HG03175 (cell line): Measurements from ENCODE around the gene RNU6-9.
A peak's percentile ranks its signal among the peaks of the same experiment; 100 is the strongest.
"Not testable (repeated sequence)": the region's sequence is repeated elsewhere in the genome, so short reads cannot be mapped to it uniquely, and the experiment has no call there.

ENCODE experiments used
- ATAC-seq: cut with Tn5 transposase; IDR thresholded peaks from one replicate; pipeline ENCODE4 v1.9.1; 2021; ENCODE audit warnings: mild to moderate bottlenecking, moderate library complexity; ENCODE audit not compliant: unreplicated experiment

RNU6-9 gene

DNA sequence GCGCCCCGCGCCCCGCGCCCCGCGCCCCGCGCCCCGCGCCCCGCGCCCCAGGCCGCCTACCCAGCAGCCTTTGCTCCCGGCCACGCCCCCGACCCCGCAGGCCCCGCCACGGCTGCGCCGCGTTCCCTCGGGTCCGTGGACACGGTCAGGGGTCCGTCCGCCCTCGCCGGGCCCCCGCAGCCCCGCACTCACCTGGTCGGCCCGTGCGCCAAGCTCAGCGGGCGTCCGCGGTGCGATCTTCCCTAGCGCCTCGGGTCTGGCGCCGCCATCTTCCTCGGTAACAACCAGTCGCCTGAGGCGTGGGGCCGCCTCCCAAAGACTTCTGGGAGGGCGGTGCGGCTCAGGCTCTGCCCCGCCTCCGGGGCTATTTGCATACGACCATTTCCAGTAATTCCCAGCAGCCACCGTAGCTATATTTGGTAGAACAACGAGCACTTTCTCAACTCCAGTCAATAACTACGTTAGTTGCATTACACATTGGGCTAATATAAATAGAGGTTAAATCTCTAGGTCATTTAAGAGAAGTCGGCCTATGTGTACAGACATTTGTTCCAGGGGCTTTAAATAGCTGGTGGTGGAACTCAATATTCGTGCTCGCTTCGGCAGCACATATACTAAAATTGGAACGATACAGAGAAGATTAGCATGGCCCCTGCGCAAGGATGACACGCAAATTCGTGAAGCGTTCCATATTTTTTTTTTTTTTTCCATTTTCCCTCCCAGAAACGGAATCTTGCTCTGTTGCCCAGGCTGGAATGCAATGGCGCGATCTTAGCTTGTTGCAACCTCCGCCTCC, at the start of gene RNU6-9, which contains the start of gene MED16:
Gene RNU6-9 (plus strand): TSS at position 591 of the 796 bp plus-strand sequence.
Gene MED16 (minus strand): TSS at position 294 of the 796 bp plus-strand sequence. CDS start 2,056 bp downstream, outside the sequence.
- ATAC-seq, result peak; percentile 79

DNA sequence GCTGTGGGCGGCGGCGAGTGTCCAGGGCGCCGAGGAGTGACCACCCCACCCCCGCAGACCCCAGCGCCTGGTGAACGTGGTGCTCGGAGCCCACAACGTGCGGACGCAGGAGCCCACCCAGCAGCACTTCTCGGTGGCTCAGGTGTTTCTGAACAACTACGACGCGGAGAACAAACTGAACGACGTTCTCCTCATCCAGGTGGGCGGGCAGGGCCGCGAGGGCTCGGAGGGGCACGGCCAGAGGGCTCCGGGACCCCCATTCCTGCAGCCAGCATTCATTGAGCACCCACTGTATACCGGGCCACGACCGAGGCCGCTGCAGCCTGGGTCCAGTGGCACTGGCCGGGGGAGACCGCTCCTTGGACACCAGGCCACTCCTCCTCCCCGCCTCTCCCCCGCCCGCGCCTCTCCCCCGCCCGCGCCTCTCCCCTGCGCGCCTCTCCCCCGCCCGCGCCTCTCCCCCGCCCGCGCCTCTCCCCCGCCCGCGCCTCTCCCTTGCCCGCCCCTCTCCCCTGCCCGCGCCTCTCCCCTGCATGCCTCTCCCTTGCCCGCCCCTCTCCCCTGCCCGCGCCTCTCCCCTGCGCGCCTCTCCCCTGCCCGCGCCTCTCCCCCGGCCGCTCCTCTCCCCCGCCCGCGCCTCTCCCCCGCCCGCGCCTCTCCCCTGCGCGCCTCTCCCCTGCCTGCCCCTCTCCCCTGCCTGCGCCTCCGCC, 49.3 kb upstream of the RNU6-9 start:
- ATAC-seq, result no peak

DNA sequence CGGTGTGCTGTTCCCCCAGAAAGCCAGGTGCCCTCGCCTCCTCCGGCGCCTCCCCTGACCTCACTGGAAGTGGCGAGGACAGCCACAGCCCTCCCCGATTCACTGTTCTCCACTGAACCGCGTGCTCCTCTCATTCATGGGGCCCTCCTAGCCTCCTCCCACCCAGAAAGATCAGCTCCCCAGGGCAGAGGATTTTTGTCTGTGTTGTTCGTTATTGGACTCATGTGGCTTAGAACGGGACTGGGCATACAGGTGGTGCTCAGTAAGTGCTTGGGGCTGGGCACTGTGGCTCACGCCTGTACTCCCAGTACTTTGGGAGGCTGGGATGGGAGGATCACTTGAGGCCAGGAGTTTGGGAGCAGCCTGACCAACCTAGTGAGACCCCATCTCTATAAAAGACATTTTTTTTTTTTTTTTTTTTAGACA, 48.7 kb upstream of the RNU6-9 start:
- no peak for ATAC-seq

DNA sequence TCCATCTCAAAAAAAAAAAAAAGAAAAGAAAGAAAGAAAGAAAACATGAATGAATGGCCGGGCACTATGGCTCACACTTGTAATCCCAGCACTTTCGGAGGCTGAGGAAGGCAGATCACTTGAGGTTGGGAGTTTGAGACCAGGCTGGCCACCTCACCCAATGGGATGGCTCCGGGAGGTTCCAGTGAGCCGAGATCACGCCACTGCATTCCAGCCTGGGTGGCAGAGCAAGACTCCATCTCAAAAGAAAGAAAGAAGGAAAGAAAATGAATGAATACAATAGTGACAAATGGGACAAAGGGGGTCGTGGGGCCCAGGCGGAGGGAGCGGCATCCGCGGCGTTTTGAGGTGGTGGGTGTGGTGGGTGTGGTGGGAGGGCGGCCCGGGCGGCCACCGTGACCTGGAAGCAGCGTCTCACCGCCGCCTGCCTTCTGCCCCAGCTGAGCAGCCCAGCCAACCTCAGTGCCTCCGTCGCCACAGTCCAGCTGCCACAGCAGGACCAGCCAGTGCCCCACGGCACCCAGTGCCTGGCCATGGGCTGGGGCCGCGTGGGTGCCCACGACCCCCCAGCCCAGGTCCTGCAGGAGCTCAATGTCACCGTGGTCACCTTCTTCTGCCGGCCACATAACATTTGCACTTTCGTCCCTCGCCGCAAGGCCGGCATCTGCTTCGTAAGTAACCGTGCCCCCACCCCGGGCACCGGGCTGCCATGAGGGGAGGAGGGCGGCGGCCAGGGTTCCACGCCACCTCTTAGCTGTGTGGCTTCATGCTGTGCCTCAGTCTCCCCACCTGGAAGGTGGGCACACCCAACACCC, 47.4 kb upstream of the RNU6-9 start:
- ATAC-seq, result no peak

GRCh38 chr19:848386-848921, 44.8 kb upstream of the RNU6-9 start:
- no peak for ATAC-seq

DNA sequence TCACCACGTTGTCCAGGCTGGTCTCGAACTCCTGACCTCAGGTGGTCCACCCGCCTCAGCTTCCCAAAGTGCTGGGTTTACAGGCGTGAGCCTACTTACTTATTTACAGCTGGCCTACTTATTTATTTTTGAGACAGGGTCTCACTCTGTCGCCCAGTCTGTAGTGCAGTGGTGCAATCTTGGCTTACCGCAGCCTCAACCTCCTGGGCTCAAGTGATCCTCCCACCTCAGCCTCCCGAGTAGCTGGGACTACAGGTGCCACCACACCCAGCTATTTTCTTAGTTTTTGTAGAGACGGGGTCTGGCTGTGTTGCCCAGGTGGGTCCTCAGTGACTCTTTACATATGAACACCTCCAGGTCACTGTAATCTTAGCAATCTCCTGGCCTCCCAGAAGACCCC, 44.1 kb upstream of the RNU6-9 start:
- not testable (repeated sequence) for ATAC-seq

- no peak for ATAC-seq
These were observed 42.9 kb upstream of the RNU6-9 start for GRCh38 chr19:850221-850978.

DNA sequence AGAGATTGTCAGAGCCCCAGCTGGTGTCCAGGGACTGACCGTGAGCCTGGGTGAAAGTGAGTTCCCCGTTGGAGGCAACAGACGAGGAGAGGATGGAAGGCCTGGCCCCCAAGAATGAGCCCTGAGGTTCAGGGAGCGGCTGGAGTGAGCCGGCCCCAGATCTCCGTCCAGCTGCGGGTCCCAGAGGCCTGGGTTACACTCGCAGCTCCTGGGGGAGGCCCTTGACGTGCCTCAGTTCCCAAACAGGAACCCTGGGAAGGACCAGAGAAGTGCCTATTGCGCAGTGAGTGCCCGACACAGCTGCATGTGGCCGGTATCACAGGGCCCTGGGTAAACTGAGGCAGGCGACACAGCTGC, 42.3 kb upstream of the RNU6-9 start:
- ATAC-seq, result no peak

DNA sequence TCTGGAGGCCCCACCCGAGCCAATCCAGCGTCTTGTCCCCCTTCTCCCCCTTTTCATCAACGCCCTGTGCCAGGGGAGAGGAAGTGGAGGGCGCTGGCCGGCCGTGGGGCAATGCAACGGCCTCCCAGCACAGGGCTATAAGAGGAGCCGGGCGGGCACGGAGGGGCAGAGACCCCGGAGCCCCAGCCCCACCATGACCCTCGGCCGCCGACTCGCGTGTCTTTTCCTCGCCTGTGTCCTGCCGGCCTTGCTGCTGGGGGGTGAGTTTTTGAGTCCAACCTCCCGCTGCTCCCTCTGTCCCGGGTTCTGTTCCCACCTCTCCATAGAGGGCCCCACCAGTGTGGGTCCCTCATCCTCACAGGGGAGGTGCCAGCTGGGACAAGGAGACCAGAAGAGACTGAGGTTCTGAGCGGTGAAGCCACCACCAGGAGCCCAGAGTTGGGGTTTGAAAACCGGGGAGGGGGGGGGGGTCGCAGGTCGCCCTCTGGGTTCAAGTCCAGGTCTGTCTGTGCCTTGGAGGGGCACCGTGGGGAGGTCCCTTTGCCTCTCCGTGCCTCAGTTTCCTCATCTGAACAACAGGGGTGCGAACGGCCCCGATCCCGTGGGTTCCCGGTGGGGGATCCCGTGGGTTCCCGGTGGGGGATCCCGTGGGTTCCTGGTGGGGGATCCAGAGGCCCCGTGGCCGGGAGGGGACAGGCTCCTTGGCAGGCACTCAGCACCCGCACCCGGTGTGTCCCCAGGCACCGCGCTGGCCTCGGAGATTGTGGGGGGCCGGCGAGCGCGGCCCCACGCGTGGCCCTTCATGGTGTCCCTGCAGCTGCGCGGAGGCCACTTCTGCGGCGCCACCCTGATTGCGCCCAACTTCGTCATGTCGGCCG, 40.9 kb upstream of the RNU6-9 start, which contains the start of gene ELANE:
Gene ELANE (plus strand): TSS at position 168 of the 878 bp plus-strand sequence. CDS start 26 bp downstream, at position 194.
- ATAC-seq, result no peak

DNA sequence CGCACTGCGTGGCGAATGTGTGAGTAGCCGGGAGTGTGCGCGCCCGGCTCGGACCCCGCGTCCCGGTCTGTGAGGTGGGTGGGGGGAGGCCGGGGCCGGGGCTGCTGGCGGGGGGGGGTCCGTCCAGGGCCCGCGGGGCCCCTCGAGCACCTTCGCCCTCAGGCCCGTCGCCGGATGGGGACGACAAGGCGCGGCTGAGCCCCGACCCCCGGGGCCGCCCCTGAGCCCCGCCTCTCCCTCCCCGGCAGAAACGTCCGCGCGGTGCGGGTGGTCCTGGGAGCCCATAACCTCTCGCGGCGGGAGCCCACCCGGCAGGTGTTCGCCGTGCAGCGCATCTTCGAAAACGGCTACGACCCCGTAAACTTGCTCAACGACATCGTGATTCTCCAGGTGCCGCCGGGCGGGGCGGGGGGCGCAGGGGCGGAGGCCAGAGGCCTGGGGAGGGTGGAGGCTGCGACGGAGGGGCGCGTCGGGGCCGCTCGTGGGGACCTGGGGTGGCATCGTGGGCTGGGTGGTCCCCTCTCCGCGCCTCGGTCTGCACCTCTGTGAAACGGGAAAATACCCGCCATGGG, 40.2 kb upstream of the RNU6-9 start:
- ATAC-seq, result no peak

- ATAC-seq, result not testable (repeated sequence)
These were observed 39.6 kb upstream of the RNU6-9 start for GRCh38 chr19:853614-854220.

- ATAC-seq, result no peak
These were observed 38.7 kb upstream of the RNU6-9 start for GRCh38 chr19:854549-854948.

- no peak for ATAC-seq
These were observed 38.1 kb upstream of the RNU6-9 start for GRCh38 chr19:855142-855541.

DNA sequence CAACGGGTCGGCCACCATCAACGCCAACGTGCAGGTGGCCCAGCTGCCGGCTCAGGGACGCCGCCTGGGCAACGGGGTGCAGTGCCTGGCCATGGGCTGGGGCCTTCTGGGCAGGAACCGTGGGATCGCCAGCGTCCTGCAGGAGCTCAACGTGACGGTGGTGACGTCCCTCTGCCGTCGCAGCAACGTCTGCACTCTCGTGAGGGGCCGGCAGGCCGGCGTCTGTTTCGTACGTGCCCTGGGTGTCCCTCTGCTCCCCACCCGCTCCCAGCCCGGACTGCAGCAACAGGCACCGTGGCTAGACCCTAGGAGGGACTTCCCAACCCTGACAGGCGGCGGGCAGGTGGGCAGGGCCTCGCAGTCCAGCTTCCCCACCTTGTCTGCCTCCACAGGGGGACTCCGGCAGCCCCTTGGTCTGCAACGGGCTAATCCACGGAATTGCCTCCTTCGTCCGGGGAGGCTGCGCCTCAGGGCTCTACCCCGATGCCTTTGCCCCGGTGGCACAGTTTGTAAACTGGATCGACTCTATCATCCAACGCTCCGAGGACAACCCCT, 37.6 kb upstream of the RNU6-9 start:
- no peak for ATAC-seq

DNA sequence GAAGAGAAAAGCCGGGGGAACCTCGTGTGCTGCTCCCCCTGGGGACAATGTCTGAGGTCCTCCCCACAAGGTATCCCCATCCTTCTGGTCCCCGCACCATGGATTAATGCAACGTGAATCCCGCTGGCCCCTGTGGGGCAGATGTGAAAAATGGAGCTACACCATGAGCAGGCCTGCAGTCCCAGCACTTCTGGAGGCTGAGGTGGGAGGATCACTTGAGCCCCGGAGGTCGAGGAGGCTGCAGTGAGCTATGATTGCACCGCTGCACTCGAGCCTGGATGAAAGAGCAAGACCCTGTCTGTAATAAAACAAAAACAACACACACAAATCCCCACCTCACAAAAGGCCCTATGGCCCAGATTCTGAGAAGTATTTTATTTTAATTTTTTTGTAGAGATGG, 35.0 kb upstream of the RNU6-9 start:
- no peak for ATAC-seq

DNA sequence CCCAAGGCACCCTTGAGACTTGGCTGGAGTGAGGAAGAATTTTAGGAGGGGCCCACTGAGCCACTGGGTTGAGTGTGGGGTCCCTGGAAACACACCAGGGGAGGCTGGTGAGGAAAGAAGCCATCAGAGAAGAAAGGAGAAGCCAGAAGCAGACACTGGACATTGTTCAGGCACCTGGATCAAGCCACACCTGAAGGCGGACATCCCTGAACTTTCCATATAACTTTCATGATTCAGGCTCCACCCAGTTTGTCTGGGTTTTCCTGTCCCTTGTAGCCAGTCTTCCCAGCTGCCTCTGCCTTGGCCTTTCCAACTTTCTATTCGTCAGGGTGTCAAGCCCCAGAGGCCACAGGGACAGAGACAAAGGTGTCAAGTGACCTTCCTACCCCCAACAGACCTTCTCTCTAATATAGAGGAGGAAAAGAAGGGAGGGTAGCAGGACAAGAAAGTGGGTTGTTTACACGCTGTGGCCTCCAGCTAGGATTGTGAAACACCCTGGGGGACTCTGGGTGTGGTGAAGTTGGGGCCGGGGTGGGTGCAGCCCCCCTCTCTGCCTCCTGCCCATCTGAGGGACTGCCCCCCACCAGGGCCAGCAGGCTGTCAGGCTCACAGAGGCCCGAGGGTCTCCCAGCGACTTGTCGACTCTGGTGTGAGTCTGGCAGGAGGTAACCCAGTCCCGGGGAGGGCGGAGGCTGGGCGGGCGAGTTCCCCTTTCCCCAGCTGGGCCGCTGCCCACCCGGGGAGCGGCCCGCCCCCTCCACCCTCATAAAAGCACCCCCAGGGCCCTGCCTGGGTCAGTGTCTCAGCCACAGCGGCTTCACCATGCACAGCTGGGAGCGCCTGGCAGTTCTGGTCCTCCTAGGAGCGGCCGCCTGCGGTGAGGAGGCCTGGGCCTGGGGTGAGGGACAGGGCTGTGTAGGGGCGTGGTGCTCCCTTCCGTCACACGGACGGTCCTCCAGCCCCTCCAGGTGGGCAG, 34.1 kb upstream of the RNU6-9 start, which contains the start of gene CFD:
Gene CFD (plus strand): TSS at position 797 of the 976 bp plus-strand sequence. CDS start 26 bp downstream, at position 823.
- no peak for ATAC-seq
